K562 (cell line): Measurements from ENCODE around the gene C1GALT1C1. TPM values are rescaled to one million over a fixed set of nuclear protein-coding genes. Genes with fewer than 3 reads are reported as not detected.

Experiments used
- ATAC-seq: fragments of 200-7000 bp; cut with Tn5 transposase; 3 replicates; pipeline ENCODE4 v1.9.1; 2020; ENCODE audit warnings: moderate library complexity
- BruUV-seq: library from RNA; stranded (reverse); fragments of 400-500 nt; replicated peaks from 2 replicates; lab custom pipeline; 2021; lab: Mats Ljungman, UMichigan
- CTCF ChIA-PET: fragments of 300-600 bp; formaldehyde crosslinking; extraction: SDS; loops from one replicate; lab custom pipeline; 2021; ENCODE audit warnings: low intra/inter-chr PET ratio; lab: Yijun Ruan, JAX
- POLR2A ChIA-PET: fragments of 300-600, 350-650 bp; sonication (Branson Sonifier 250); formaldehyde crosslinking; extraction: SDS; loops from one replicate; lab custom pipeline; 2021; ENCODE audit warnings: antibody characterized with exemption, inconsistent platforms; lab: Yijun Ruan, JAX
- DNase-seq, 4 experiments: peaks; one replicate each; pipeline versions ENCODE4 v3.0.0 to v3.0.0-alpha.2; 2011 to 2018; ENCODE audit warnings: low spot score in 3 of 4, mixed read lengths in 3 of 4; ENCODE audit errors: extremely low read depth in 1 of 4
- FAIRE-seq: peaks from 2 replicates; lab custom pipeline; 2011; peaks lifted over from hg19 to GRCh38; lab: Jason Lieb, UNC
- H2AFZ ChIP-seq: 2 replicates; pipeline ENCODE4 v1.6.0; 2011; ENCODE audit warnings: low read depth, low read length, control low read depth, inconsistent platforms
- H3K27ac ChIP-seq: fragments of 200-600 bp; 3 replicates; pipeline ENCODE4 v1.8.0; 2011; ENCODE audit warnings: low read depth, mild to moderate bottlenecking, control low read depth, inconsistent platforms, low read length, moderate library complexity, mixed read lengths; ENCODE audit errors: extremely low read depth
- H3K27me3 ChIP-seq, 2 experiments: fragments of 300-600 bp in 1 of 2; 2 replicates in 1 of 2; 3 replicates in 1 of 2; pipeline versions ENCODE4 v1.6.0 to v1.8.0; 2011; ENCODE audit warnings: inconsistent platforms in 2 of 2, low read length in 2 of 2, mild to moderate bottlenecking in 1 of 2, mixed read lengths in 1 of 2, moderate library complexity in 1 of 2; ENCODE audit not compliant: control insufficient read depth in 2 of 2, insufficient read depth in 2 of 2
- H3K36me3 ChIP-seq: fragments of 300-600 bp; 3 replicates; pipeline ENCODE4 v1.8.0; 2011; ENCODE audit warnings: mild to moderate bottlenecking, low read length, inconsistent platforms; ENCODE audit not compliant: control insufficient read depth, insufficient read depth
- H3K4me1 ChIP-seq, 2 experiments: fragments of 200-600 bp in 1 of 2; replicated peaks in 1 of 2; 2 replicates in 1 of 2; 3 replicates in 1 of 2; pipeline versions ENCODE4 v1.5.1 to v1.8.0; 2011; ENCODE audit warnings: inconsistent platforms in 2 of 2, low read length in 2 of 2, mild to moderate bottlenecking in 1 of 2, mixed read lengths in 1 of 2, moderate library complexity in 1 of 2; ENCODE audit not compliant: control insufficient read depth in 2 of 2, insufficient read depth in 2 of 2
- H3K4me2 ChIP-seq: 2 replicates; pipeline ENCODE4 v1.6.1; 2011; ENCODE audit warnings: low read length, control low read depth, inconsistent platforms, mixed read lengths; ENCODE audit not compliant: insufficient read depth
- H3K4me3 ChIP-seq: fragments of 200-600 bp; sonication (generic), shearing (Covaris generic); 2 replicates; pipeline ENCODE4 v1.5.1; 2016; ENCODE audit warnings: control low read depth, inconsistent platforms
- H3K79me2 ChIP-seq: fragments of 200-600 bp; 3 replicates; pipeline ENCODE4 v1.8.0; 2011; ENCODE audit warnings: low read length, inconsistent platforms; ENCODE audit not compliant: control insufficient read depth, insufficient read depth
- H3K9ac ChIP-seq, 2 experiments: 2 replicates each; pipeline versions ENCODE4 v1.6.0 to v1.6.1; 2011; ENCODE audit warnings: low read depth in 2 of 2, low read length in 2 of 2, control low read depth in 1 of 2, inconsistent platforms in 1 of 2, mild to moderate bottlenecking in 1 of 2, mixed read lengths in 1 of 2; ENCODE audit not compliant: insufficient read depth in 1 of 2
- H3K9me1 ChIP-seq: one replicate; pipeline ENCODE4 v1.6.0; 2011; ENCODE audit warnings: inconsistent platforms, mild to moderate bottlenecking, low read length, moderate library complexity; ENCODE audit not compliant: control insufficient read depth, insufficient read depth
- H3K9me3 ChIP-seq: replicated peaks from 2 replicates; pipeline ENCODE4 v1.5.1; 2011; ENCODE audit warnings: low read depth, low read length, inconsistent platforms; ENCODE audit not compliant: control insufficient read depth, insufficient read depth
- H4K20me1 ChIP-seq: replicated peaks from 2 replicates; pipeline ENCODE4 v1.6.1; 2011; ENCODE audit warnings: low read length, inconsistent platforms, mixed read lengths; ENCODE audit not compliant: control insufficient read depth, insufficient read depth
- ARID4B ChIP-seq: sonication (generic); formaldehyde crosslinking; IDR thresholded peaks from 2 replicates; pipeline ENCODE4 v1.8.0; 2022; ENCODE audit warnings: mild to moderate bottlenecking, missing genetic modification reagents
- CREB1 ChIP-seq, 2 experiments: sonication (generic) in 1 of 2; formaldehyde crosslinking in 1 of 2; IDR thresholded peaks; 2 replicates each; pipeline versions ENCODE4 v1.6.1 to v1.8.0; 2012 to 2022; ENCODE audit warnings: inconsistent platforms in 1 of 2, mild to moderate bottlenecking in 1 of 2, missing genetic modification reagents in 1 of 2, moderate library complexity in 1 of 2
- RBM14 ChIP-seq: fragments of 200-400 bp; formaldehyde crosslinking; IDR thresholded peaks from 2 replicates; pipeline ENCODE4 v1.6.1; 2018; ENCODE audit warnings: low read depth, mild to moderate bottlenecking, low read length, moderate library complexity, borderline replicate concordance; ENCODE audit not compliant: insufficient read depth
- STAT5B ChIP-seq: fragments of 250-450 bp; sonication (Bioruptor Pico); IDR thresholded peaks from 2 replicates; pipeline ENCODE4 v1.8.0; 2021; ENCODE audit warnings: mild to moderate bottlenecking, inconsistent platforms
- ZFP36 ChIP-seq: fragments of 150-350 bp; IDR thresholded peaks from 2 replicates; pipeline ENCODE4 v1.6.1; 2018; ENCODE audit warnings: low read length, low read depth; ENCODE audit not compliant: partially characterized antibody
- WGBS: fragments of 100-300 bp; shearing (Covaris generic); methylation state at CpG from one replicate; pipeline ENCODE4 v1.1.6; 2016; ENCODE audit warnings: low coverage, mixed read lengths; ENCODE audit not compliant: insufficient coverage; ENCODE audit errors: missing lambda C conversion rate; 5-methylcytosine and 5-hydroxymethylcytosine counted together
- in situ Hi-C: fragments of 300-500 bp; cut with MboI; formaldehyde crosslinking; loops from 4 replicates; pipeline ENCODE4 v1.15.0; 2018; ENCODE audit warnings: inconsistent platforms, mixed read lengths
- intact Hi-C: fragments of 100-400 bp; cut with micrococcal nuclease; formaldehyde crosslinking; loops from 2 replicates; pipeline ENCODE4 v1.14.2; 2022
- polyA plus RNA-seq, 8 experiments: library from polyadenylated mRNA; depleted of rRNA in 4 of 8; stranded (reverse) in 5 of 8; unstranded in 3 of 8; fragments of >200 nt; fragmentation: Nextera tagmentation in 2 of 8; fragmentation: Illumina TruSeq in 1 of 8; extraction: Ambion mirVana in 2 of 8; extraction: Trizol in 1 of 8; gene quantifications; 2 replicates each; pipeline versions ENCODE4 v1.2.1 to v1.2.3, GENCODE V29; 2011 to 2014; ENCODE audit warnings: inconsistent platforms in 1 of 8, missing spikeins in 1 of 8
- total RNA-seq, 7 experiments: library from RNA; depleted of rRNA in 6 of 7; stranded (reverse); fragments of >200 nt in 6 of 7; fragmentation: Illumina TruSeq in 2 of 7; extraction: Trizol in 2 of 7; gene quantifications; 2 replicates each; pipeline versions ENCODE4 v1.2.1 to v1.2.3, GENCODE V29; 2011 to 2021; ENCODE audit warnings: low replicate concordance in 1 of 7

Gene C1GALT1C1
- total and polyA plus RNA-seq, 9 of the 15 experiments (the other 6 are each of a cell fraction or from before 2014, with no cell fraction given), result 9.6 to 49.4 (median 17.1) TPM

GRCh38 chrX:120677004-120677652 lies 47.3 kb upstream of the C1GALT1C1 start:
- H3K4me3 ChIP-seq, result no peak overlapping the region
- no peaks in the 10 kb centered on the region for H4K20me1 ChIP-seq
- H3K9ac ChIP-seq, result no peak overlapping the region
- 0% methylated on average over 2 of the region's 2 CpGs for WGBS
- in situ Hi-C loops, result no loop called here
- no peak overlapping the region for H3K4me2 ChIP-seq
- FAIRE-seq (no peak), DNase-seq (no peak), ATAC-seq (no peak)
- H3K27ac ChIP-seq, result no peak overlapping the region
- ChIA-PET CTCF (interaction anchor here (0.6 kb wide), 1 partner anchor 113 kb away, joined by 4 read pairs; no protein-coding TSS in a partner anchor), POLR2A (no interaction called here)
- no peaks in the 10 kb centered on the region for H3K4me1 ChIP-seq
- no peaks in the 10 kb centered on the region for H3K36me3 ChIP-seq
- no peaks in the 10 kb centered on the region for H3K9me1 ChIP-seq
- H3K9me3 ChIP-seq, result no peaks in the 10 kb centered on the region
- no peak overlapping the region for H2AFZ ChIP-seq
- intact Hi-C loops, result no loop called here
- no TSS peak for BruUV-seq
- H3K79me2 ChIP-seq, result no peaks in the 10 kb centered on the region
- H3K27me3 ChIP-seq, result peaks cover 0 to 5% of the 10 kb centered on the region in 2 experiments; a peak in 1 of 5 replicates
- TF ChIP-seq ARID4B (no peak), STAT5B (CRISPR knock-in tag) (no peak), RBM14 (no peak), CREB1 (IDR thresholded peaks at IDR 0.05) (no peak), CREB1 (CRISPR knock-in tag; IDR thresholded peaks at IDR 0.05) (no peak), ZFP36 (no peak)
